ENCODE data around the gene PRRX2. TPM values are rescaled to one million over a fixed set of nuclear protein-coding genes. Genes with fewer than 3 reads are reported as not detected.
A peak's percentile ranks its signal among the peaks of the same experiment; 100 is the strongest.

The PRRX2 gene
- total RNA-seq, 1 donor from 2014 or later, result 5.1 TPM

- no peaks in the 10 kb centered on the region for H3K27me3 Mint-ChIP-seq (ENCODE audit: low read depth)
- H3K36me3 Mint-ChIP-seq (ENCODE audit: low read depth), result no peaks in the 10 kb centered on the region
- peaks cover 24% of the 10 kb centered on the region for H3K4me1 Mint-ChIP-seq (ENCODE audit: low read depth)
- no peak overlapping the region for H3K27ac Mint-ChIP-seq
- DNase-seq (ENCODE audit: low spot score), result no peak
- intact Hi-C loops (cut with micrococcal nuclease), result no loop called here
- no peaks in the 10 kb centered on the region for H3K9me3 Mint-ChIP-seq
- H3K4me3 Mint-ChIP-seq (ENCODE audit: low read depth), result no peak overlapping the region
Measured at GRCh38 chr9:129714511-129715061, 49.1 kb downstream of the PRRX2 start.

GRCh38 chr9:129716091-129716490, 50.6 kb downstream of the PRRX2 start:
- no peaks in the 10 kb centered on the region for H3K36me3 Mint-ChIP-seq (ENCODE audit: low read depth)
- no peak overlapping the region for H3K4me3 Mint-ChIP-seq (ENCODE audit: low read depth)
- H3K27ac Mint-ChIP-seq, result no peak overlapping the region
- H3K4me1 Mint-ChIP-seq (ENCODE audit: low read depth), result peaks cover 18% of the 10 kb centered on the region
- intact Hi-C loops (cut with micrococcal nuclease), result no loop called here
- no peaks in the 10 kb centered on the region for H3K27me3 Mint-ChIP-seq (ENCODE audit: low read depth)
- no peak for DNase-seq (ENCODE audit: low spot score)
- H3K9me3 Mint-ChIP-seq, result no peaks in the 10 kb centered on the region

GRCh38 chr9:129717991-129718390, 52.5 kb downstream of the PRRX2 start:
- Mint-ChIP-seq H3K4me1 (ENCODE audit: low read depth) (peaks cover 3% of the 10 kb centered on the region), H3K27ac (no peak overlapping the region), H3K9me3 (no peaks in the 10 kb centered on the region), H3K4me3 (ENCODE audit: low read depth) (no peak overlapping the region), H3K36me3 (ENCODE audit: low read depth) (no peaks in the 10 kb centered on the region), H3K27me3 (ENCODE audit: low read depth) (no peaks in the 10 kb centered on the region)
- intact Hi-C loops (cut with micrococcal nuclease), result no loop called here
- DNase-seq (ENCODE audit: low spot score), result no peak

GRCh38 chr9:129718647-129719046, 53.2 kb downstream of the PRRX2 start:
- DNase-seq (ENCODE audit: low spot score), result no peak
- intact Hi-C loops (cut with micrococcal nuclease), result no loop called here
- no peaks in the 10 kb centered on the region for H3K36me3 Mint-ChIP-seq (ENCODE audit: low read depth)
- H3K27me3 Mint-ChIP-seq (ENCODE audit: low read depth), result no peaks in the 10 kb centered on the region
- no peaks in the 10 kb centered on the region for H3K4me1 Mint-ChIP-seq (ENCODE audit: low read depth)
- H3K27ac Mint-ChIP-seq, result no peak overlapping the region
- H3K9me3 Mint-ChIP-seq, result no peaks in the 10 kb centered on the region
- H3K4me3 Mint-ChIP-seq (ENCODE audit: low read depth), result no peak overlapping the region

GRCh38 chr9:129719135-129719534, 53.7 kb downstream of the PRRX2 start:
- no peaks in the 10 kb centered on the region for H3K36me3 Mint-ChIP-seq (ENCODE audit: low read depth)
- DNase-seq (ENCODE audit: low spot score), result no peak
- H3K4me3 Mint-ChIP-seq (ENCODE audit: low read depth), result no peak overlapping the region
- no peaks in the 10 kb centered on the region for H3K4me1 Mint-ChIP-seq (ENCODE audit: low read depth)
- intact Hi-C loops (cut with micrococcal nuclease), result no loop called here
- H3K9me3 Mint-ChIP-seq, result no peaks in the 10 kb centered on the region
- no peak overlapping the region for H3K27ac Mint-ChIP-seq
- H3K27me3 Mint-ChIP-seq (ENCODE audit: low read depth), result no peaks in the 10 kb centered on the region

- no peak overlapping the region for H3K27ac Mint-ChIP-seq
- no peaks in the 10 kb centered on the region for H3K27me3 Mint-ChIP-seq (ENCODE audit: low read depth)
- no peak overlapping the region for H3K4me3 Mint-ChIP-seq (ENCODE audit: low read depth)
- H3K4me1 Mint-ChIP-seq (ENCODE audit: low read depth), result no peaks in the 10 kb centered on the region
- intact Hi-C loops (cut with micrococcal nuclease), result no loop called here
- H3K36me3 Mint-ChIP-seq (ENCODE audit: low read depth), result no peaks in the 10 kb centered on the region
- H3K9me3 Mint-ChIP-seq, result no peaks in the 10 kb centered on the region
- no peak for DNase-seq (ENCODE audit: low spot score)
Measured at GRCh38 chr9:129720181-129720864, 54.9 kb downstream of the PRRX2 start.

- intact Hi-C loops (cut with micrococcal nuclease), result no loop called here
- Mint-ChIP-seq H3K27ac (no peak overlapping the region), H3K36me3 (ENCODE audit: low read depth) (no peaks in the 10 kb centered on the region)
Measured at GRCh38 chr9:129720865-129721545, 55.6 kb downstream of the PRRX2 start.

GRCh38 chr9:129722913-129723312, 57.5 kb downstream of the PRRX2 start:
- Mint-ChIP-seq H3K36me3 (ENCODE audit: low read depth) (no peaks in the 10 kb centered on the region), H3K4me3 (ENCODE audit: low read depth) (no peak overlapping the region), H3K27ac (no peak overlapping the region), H3K27me3 (ENCODE audit: low read depth) (peaks cover 1% of the 10 kb centered on the region), H3K4me1 (ENCODE audit: low read depth) (peaks cover 3% of the 10 kb centered on the region), H3K9me3 (no peaks in the 10 kb centered on the region)
- DNase-seq (ENCODE audit: low spot score), result no peak
- intact Hi-C loops (cut with micrococcal nuclease), result no loop called here

More at GRCh38 chr9:129720865-129721545, 55.6 kb downstream of the PRRX2 start:
- Mint-ChIP-seq H3K4me1 (ENCODE audit: low read depth) (no peaks in the 10 kb centered on the region), H3K4me3 (ENCODE audit: low read depth) (no peak overlapping the region), H3K27me3 (ENCODE audit: low read depth) (no peaks in the 10 kb centered on the region), H3K9me3 (no peaks in the 10 kb centered on the region)
- DNase-seq (ENCODE audit: low spot score), result no peak

GRCh38 chr9:129724456-129725190, 59.2 kb downstream of the PRRX2 start:
- Mint-ChIP-seq H3K27ac (no peak overlapping the region), H3K4me1 (ENCODE audit: low read depth) (peaks cover 3% of the 10 kb centered on the region), H3K9me3 (no peaks in the 10 kb centered on the region), H3K36me3 (ENCODE audit: low read depth) (no peaks in the 10 kb centered on the region), H3K4me3 (ENCODE audit: low read depth) (no peak overlapping the region), H3K27me3 (ENCODE audit: low read depth) (peaks cover 2% of the 10 kb centered on the region)
- DNase-seq (ENCODE audit: low spot score), result no peak
- intact Hi-C loops (cut with micrococcal nuclease), result no loop called here

GRCh38 chr9:129725795-129726251, 60.4 kb downstream of the PRRX2 start:
- no peak for DNase-seq (ENCODE audit: low spot score)
- H3K27me3 Mint-ChIP-seq (ENCODE audit: low read depth), result peaks cover 4% of the 10 kb centered on the region
- H3K9me3 Mint-ChIP-seq, result no peaks in the 10 kb centered on the region
- peaks cover 3% of the 10 kb centered on the region for H3K4me1 Mint-ChIP-seq (ENCODE audit: low read depth)
- intact Hi-C loops (cut with micrococcal nuclease), result loop anchor here (1.0 kb wide), 1 partner anchor 64 kb away; no protein-coding TSS in a partner anchor
- no peaks in the 10 kb centered on the region for H3K36me3 Mint-ChIP-seq (ENCODE audit: low read depth)
- no peak overlapping the region for H3K4me3 Mint-ChIP-seq (ENCODE audit: low read depth)
- H3K27ac Mint-ChIP-seq, result no peak overlapping the region

- Mint-ChIP-seq H3K36me3 (ENCODE audit: low read depth) (no peaks in the 10 kb centered on the region), H3K27ac (no peak overlapping the region), H3K27me3 (ENCODE audit: low read depth) (peaks cover 6% of the 10 kb centered on the region), H3K4me3 (ENCODE audit: low read depth) (no peak overlapping the region), H3K9me3 (no peaks in the 10 kb centered on the region), H3K4me1 (ENCODE audit: low read depth) (peaks cover 3% of the 10 kb centered on the region)
- peak; percentile 52 for DNase-seq (ENCODE audit: low spot score)
- intact Hi-C loops (cut with micrococcal nuclease), result loop anchor here (1.0 kb wide), 1 partner anchor 64 kb away; no protein-coding TSS in a partner anchor
Measured at GRCh38 chr9:129726322-129727160, 61.1 kb downstream of the PRRX2 start.

GRCh38 chr9:129728744-129729143, 63.3 kb downstream of the PRRX2 start:
- no peaks in the 10 kb centered on the region for H3K9me3 Mint-ChIP-seq
- DNase-seq (ENCODE audit: low spot score), result no peak
- no peaks in the 10 kb centered on the region for H3K36me3 Mint-ChIP-seq (ENCODE audit: low read depth)
- no peak overlapping the region for H3K27ac Mint-ChIP-seq
- H3K4me3 Mint-ChIP-seq (ENCODE audit: low read depth), result no peak overlapping the region
- H3K4me1 Mint-ChIP-seq (ENCODE audit: low read depth), result peaks cover 3% of the 10 kb centered on the region
- intact Hi-C loops (cut with micrococcal nuclease), result no loop called here
- H3K27me3 Mint-ChIP-seq (ENCODE audit: low read depth), result peaks cover 6% of the 10 kb centered on the region
